ENCODE data around the gene C19orf38.
"Not testable (repeated sequence)": the region's sequence is repeated elsewhere in the genome, so short reads cannot be mapped to it uniquely, and the experiment has no call there.

Gene C19orf38

GRCh38 chr19:10855879-10856522 lies 7.8 kb downstream of the C19orf38 start:
- DNase-seq (ENCODE audit: insufficient read length) (no peak), FAIRE-seq (no peak)
- TF ChIP-seq POLR2A (IDR thresholded peaks at IDR 0.05; ENCODE audit: low read depth, low read length) (no peak), POLR2AphosphoS5 (IDR thresholded peaks at IDR 0.05; ENCODE audit: low read depth, low read length) (no peak), TAF1 (IDR thresholded peaks at IDR 0.05; ENCODE audit: borderline replicate concordance, low read depth, low read length) (no peak)

- DNase-seq (ENCODE audit: insufficient read length); FAIRE-seq: not testable (repeated sequence)
Observed at GRCh38 chr19:10856899-10857298, 8.7 kb downstream of the C19orf38 start.

DNA sequence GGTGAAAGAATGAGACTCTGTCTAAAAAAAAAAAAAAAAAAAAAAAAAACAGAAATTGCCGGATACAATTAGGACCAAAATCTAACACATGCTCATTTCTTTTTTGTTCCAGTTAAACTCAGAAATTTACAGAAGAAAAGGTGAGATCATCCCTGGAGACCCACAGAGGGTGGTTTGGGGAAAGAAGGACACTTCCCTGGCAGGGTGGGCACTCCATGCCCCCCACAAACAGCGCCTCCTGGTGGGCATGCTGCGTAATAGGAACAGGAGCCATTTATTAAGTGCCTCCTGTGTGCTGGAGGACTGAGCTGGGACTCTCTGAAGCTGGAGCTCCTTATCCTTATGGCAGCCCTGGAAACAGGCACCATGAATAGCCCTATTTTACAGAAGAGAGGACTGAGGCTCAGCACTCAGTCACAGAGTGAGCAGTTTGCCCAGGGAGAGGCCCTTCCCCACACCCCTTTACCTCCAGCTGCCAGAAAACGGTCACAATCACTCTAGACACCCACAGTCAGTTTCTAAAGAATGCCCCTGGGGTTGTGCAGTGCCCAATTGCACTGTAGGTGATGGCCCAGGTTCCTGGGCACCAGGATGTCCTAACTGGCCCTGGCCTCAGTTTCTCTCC lies 10.1 kb downstream of the C19orf38 start:
- DNase-seq (ENCODE audit: insufficient read length): no peak
- TF ChIP-seq TAF1 (IDR thresholded peaks at IDR 0.05; ENCODE audit: borderline replicate concordance, low read depth, low read length) (no peak), POLR2A (IDR thresholded peaks at IDR 0.05; ENCODE audit: low read depth, low read length) (no peak), POLR2AphosphoS5 (IDR thresholded peaks at IDR 0.05; ENCODE audit: low read depth, low read length) (no peak)
- FAIRE-seq: peak; percentile 17

DNA sequence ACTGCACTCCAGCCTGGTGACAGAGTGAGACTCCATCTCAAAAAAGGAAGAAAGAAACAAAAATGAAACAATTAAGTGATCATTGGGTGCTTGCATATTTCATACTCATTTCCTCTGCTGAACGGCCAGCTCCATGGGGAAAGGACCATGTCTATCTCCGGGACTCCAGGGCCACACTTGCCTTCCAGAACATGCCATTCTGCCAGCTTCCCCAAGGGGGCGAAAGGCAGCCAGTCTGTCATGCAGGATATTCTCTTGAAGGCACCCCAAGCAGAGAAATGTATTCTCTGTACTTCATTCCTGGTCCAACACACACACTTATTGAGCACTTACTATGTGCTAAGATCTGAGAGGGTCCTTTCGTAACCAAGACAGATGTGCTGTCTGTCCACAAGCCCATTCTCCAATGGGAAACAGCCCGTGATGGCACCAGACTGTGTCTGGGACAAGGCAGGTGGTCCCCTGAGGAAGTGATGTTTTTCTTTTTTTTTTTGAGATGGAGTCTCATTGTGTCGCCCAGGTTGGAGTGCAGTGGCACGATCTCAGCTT lies 13.0 kb downstream of the C19orf38 start:
- no peak for TF ChIP-seq TAF1 (IDR thresholded peaks at IDR 0.05; ENCODE audit: borderline replicate concordance, low read depth, low read length)
- TF ChIP-seq POLR2A (IDR thresholded peaks at IDR 0.05; ENCODE audit: low read depth, low read length): no peak
- no peak for TF ChIP-seq POLR2AphosphoS5 (IDR thresholded peaks at IDR 0.05; ENCODE audit: low read depth, low read length)
- FAIRE-seq (no peak), DNase-seq (ENCODE audit: insufficient read length) (no peak)

DNA sequence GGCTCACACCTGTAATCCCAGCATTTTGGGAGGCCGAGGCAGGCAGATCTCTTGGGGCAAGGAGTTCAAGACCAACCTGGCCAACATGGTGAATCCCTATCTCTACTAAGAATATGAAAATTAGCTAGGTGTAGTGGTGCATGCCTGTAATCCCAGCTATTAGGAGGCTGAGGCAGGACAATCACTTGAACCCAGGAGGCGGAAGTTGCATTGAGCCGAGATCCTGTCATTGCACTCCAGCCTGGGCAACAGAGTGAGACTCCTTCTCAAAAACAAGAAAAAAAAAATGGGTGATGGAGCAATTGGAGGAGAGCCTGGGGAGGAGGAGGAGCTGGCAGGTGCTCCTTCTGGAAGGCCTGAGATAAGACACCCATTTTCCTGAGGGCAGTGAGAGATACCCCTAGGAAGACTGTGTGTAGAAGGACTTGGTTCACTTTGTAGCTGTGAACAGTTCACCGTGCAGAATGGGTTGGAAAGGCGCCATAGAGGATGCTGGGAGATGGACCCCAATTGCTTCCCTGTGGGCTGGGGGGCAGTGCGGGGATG lies 14.4 kb downstream of the C19orf38 start:
- TF ChIP-seq POLR2AphosphoS5 (IDR thresholded peaks at IDR 0.05; ENCODE audit: low read depth, low read length) (no peak), POLR2A (IDR thresholded peaks at IDR 0.05; ENCODE audit: low read depth, low read length) (no peak), TAF1 (IDR thresholded peaks at IDR 0.05; ENCODE audit: borderline replicate concordance, low read depth, low read length) (no peak)
- DNase-seq (ENCODE audit: insufficient read length) (no peak), FAIRE-seq (no peak)

GRCh38 chr19:10863107-10863717 lies 15.0 kb downstream of the C19orf38 start:
- FAIRE-seq (no peak), DNase-seq (ENCODE audit: insufficient read length) (no peak)
- TF ChIP-seq POLR2AphosphoS5 (IDR thresholded peaks at IDR 0.05; ENCODE audit: low read depth, low read length) (no peak), POLR2A (IDR thresholded peaks at IDR 0.05; ENCODE audit: low read depth, low read length) (no peak), TAF1 (IDR thresholded peaks at IDR 0.05; ENCODE audit: borderline replicate concordance, low read depth, low read length) (no peak)

DNA sequence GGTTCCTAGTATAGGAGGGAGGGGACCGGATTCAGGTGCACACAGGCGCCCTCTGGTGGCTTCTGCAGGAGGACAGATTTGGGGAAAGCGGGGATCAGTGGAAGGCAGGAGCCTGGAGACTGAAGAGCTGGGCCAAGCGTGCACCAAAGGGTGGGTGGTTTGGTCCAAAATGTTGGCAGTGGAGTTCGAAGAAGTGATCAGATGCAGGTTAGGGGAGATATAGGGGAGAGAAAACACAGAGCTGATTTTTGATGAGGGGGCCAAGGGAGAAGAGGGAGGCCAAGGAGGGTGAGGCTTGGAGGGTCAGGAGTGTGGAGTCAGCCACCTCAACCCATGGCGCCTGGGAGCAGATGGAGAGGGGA lies 16.3 kb downstream of the C19orf38 start:
- TF ChIP-seq TAF1 (IDR thresholded peaks at IDR 0.05; ENCODE audit: borderline replicate concordance, low read depth, low read length) (no peak), POLR2A (IDR thresholded peaks at IDR 0.05; ENCODE audit: low read depth, low read length) (no peak)
- DNase-seq (ENCODE audit: insufficient read length) (peak; percentile 84), FAIRE-seq (peak; percentile 81)

GRCh38 chr19:10866495-10866894 lies 18.3 kb downstream of the C19orf38 start:
- TF ChIP-seq POLR2A (IDR thresholded peaks at IDR 0.05; ENCODE audit: low read depth, low read length): no peak
- TF ChIP-seq TAF1 (IDR thresholded peaks at IDR 0.05; ENCODE audit: borderline replicate concordance, low read depth, low read length): no peak
- TF ChIP-seq POLR2AphosphoS5 (IDR thresholded peaks at IDR 0.05; ENCODE audit: low read depth, low read length): no peak
- no peak for DNase-seq (ENCODE audit: insufficient read length)
- FAIRE-seq: no peak

GRCh38 chr19:10868872-10869547 lies 20.8 kb downstream of the C19orf38 start:
- no peak for TF ChIP-seq TAF1 (IDR thresholded peaks at IDR 0.05; ENCODE audit: borderline replicate concordance, low read depth, low read length)
- no peak for TF ChIP-seq POLR2AphosphoS5 (IDR thresholded peaks at IDR 0.05; ENCODE audit: low read depth, low read length)
- TF ChIP-seq POLR2A (IDR thresholded peaks at IDR 0.05; ENCODE audit: low read depth, low read length): no peak
- FAIRE-seq (no peak), DNase-seq (ENCODE audit: insufficient read length) (no peak)

GRCh38 chr19:10869872-10870311 lies 21.7 kb downstream of the C19orf38 start:
- not testable (repeated sequence) for FAIRE-seq; DNase-seq (ENCODE audit: insufficient read length)

DNA sequence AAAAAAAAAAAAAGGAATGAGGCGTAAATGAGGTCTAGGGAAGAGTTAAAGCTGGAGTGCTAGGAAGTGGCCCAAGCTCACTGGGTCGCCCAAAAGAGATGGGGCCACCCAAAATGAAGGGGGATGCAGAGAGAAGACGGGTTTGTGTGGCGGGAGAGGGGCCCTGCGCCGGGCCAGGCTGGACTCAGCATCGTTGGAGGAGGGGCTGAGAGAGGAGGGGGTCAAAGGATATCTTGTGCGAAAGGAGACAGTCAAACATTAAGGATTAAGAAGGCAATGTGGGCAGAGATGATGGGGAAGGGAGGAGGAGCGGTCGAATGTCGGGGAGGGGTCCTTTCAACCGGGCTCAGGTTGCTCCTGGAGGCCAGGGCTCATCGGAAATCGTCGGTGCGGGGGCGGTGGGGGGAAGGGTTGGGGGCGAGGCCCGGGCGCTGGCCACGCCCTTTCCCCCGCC lies 22.3 kb downstream of the C19orf38 start:
- no peak for TF ChIP-seq POLR2A (IDR thresholded peaks at IDR 0.05; ENCODE audit: low read depth, low read length)
- no peak for TF ChIP-seq TAF1 (IDR thresholded peaks at IDR 0.05; ENCODE audit: borderline replicate concordance, low read depth, low read length)
- FAIRE-seq: no peak
- no peak for DNase-seq (ENCODE audit: insufficient read length)
